Smooth muscle cell (in vitro differentiated cells): ENCODE results near the gene OPTN. TPM values are rescaled to one million over a fixed set of nuclear protein-coding genes. Genes with fewer than 3 reads are reported as not detected.

Experiments used
- DNase-seq: peaks from one replicate; lab custom pipeline; 2025; ENCODE audit not compliant: unreplicated experiment; lab: John Stamatoyannopoulos, UW
- H2AFZ ChIP-seq: fragments of 200-600 bp; sonication (generic); 2 replicates; pipeline ENCODE4 v1.6.0; 2016; ENCODE audit warnings: antibody characterized with exemption, low read depth, mild to moderate bottlenecking
- H3F3A ChIP-seq: fragments of 200-600 bp; sonication (generic); 2 replicates; pipeline ENCODE4 v1.6.0; 2017; ENCODE audit warnings: antibody characterized with exemption, low read depth
- H3K27ac ChIP-seq: fragments of 200-600 bp; sonication (generic); 2 replicates; pipeline ENCODE4 v1.5.1; 2016; ENCODE audit warnings: low read depth, mild to moderate bottlenecking
- H3K27me3 ChIP-seq: fragments of 200-600 bp; sonication (generic); 2 replicates; pipeline ENCODE4 v1.6.1; 2016; ENCODE audit warnings: low read depth, mild to moderate bottlenecking
- H3K36me3 ChIP-seq: fragments of 200-600 bp; sonication (generic); 2 replicates; pipeline ENCODE4 v1.5.1; 2016; ENCODE audit warnings: low read depth
- H3K4me1 ChIP-seq: fragments of 200-600 bp; sonication (generic); 2 replicates; pipeline ENCODE4 v1.5.1; 2016; ENCODE audit warnings: low read depth
- H3K4me2 ChIP-seq: fragments of 200-600 bp; sonication (generic); 2 replicates; pipeline ENCODE4 v1.6.0; 2016; ENCODE audit warnings: mild to moderate bottlenecking
- H3K4me3 ChIP-seq: fragments of 200-600 bp; sonication (generic); 2 replicates; pipeline ENCODE4 v1.5.1; 2016; ENCODE audit warnings: mild to moderate bottlenecking
- H3K79me2 ChIP-seq: fragments of 200-600 bp; sonication (generic); 2 replicates; pipeline ENCODE4 v1.6.0; 2016; ENCODE audit warnings: low read depth, mild to moderate bottlenecking
- H3K9ac ChIP-seq: fragments of 200-600 bp; sonication (generic); 2 replicates; pipeline ENCODE4 v1.6.0; 2016; ENCODE audit warnings: low read depth
- H3K9me3 ChIP-seq: fragments of 200-600 bp; sonication (generic); replicated peaks from 2 replicates; pipeline ENCODE4 v1.5.1; 2016; ENCODE audit warnings: low read depth
- H4K20me1 ChIP-seq: fragments of 200-600 bp; sonication (generic); 2 replicates; pipeline ENCODE4 v1.6.0; 2016; ENCODE audit warnings: low read depth
- WGBS: methylation state at CpG from one replicate; pipeline ENCODE4 v1.1.7; 2016; ENCODE audit warnings: low lambda C conversion rate; 5-methylcytosine and 5-hydroxymethylcytosine counted together
- polyA plus RNA-seq: library from polyadenylated mRNA; unstranded; fragments of >200 nt; fragmentation: Nextera tagmentation; extraction: Ambion mirVana; gene quantifications from 2 replicates; pipeline ENCODE4 v1.2.1, GENCODE V29; 2016
- total RNA-seq: library from RNA; depleted of rRNA; stranded (reverse); fragments of >200 nt; gene quantifications from 2 replicates; pipeline ENCODE4 v1.2.3, GENCODE V29; 2014
- TF ChIP-seq, protein P1 (sequence below): fragments of 200-600 bp; sonication (generic); IDR thresholded peaks from 2 replicates; pipeline ENCODE4 v1.5.1; 2017; ENCODE audit warnings: borderline replicate concordance, mild to moderate bottlenecking, antibody characterized with exemption; ENCODE audit not compliant: insufficient read depth, poor library complexity, severe bottlenecking

Gene OPTN
- total and polyA plus RNA-seq, 2 experiments from 2014 or later = 43.7 to 83.0 TPM

DNA sequence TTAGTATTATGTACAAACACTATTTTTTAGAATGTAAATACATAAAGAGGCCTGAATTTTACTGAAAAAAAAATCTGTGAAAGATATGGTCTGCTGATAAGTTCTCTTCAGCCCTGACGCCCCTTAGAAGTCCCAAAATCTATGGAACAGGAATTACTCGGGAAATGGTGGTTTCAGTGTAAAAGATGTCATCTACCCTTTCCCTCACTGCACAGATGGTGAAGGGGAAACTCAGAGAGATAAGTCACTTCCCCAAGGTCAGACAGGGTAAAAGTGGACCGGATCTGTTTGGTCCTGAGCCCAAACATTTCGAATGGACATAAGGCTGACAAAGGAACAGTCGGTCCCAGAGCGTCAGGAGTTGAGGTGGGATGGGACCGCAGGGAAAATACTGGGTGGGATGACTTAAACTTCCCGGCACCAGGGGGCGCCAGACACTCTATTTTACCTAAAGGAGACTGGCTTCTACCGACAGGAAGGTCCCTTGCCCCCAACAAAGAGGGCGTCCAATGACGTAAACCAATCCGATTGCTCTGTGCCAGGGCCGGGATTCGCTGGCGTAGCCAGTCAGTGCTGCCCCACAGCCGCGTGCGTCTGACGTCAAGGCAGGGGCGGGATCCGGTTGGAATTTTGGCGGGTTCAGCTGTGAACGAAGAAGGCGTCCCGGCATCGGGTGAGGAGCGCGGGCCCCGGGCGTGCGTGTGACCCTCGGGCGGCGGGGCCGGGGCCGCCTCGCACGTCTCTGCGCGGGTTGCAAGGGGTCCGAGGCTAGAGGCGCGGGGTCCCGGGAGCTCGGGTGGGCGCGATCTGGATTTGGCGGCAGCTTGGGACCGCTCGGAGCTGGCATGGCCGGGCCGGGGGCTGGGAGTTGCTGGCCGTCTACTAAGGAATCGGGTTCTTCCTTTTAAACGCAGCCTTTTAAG is 61.2 kb downstream of the OPTN start, which contains the start of gene MCM10:
Gene MCM10 (plus strand): TSS at position 625 of the 923 bp plus-strand sequence. CDS start 2,645 bp downstream, outside the sequence.
- peaks cover 10% of the 10 kb centered on the region for H3K4me1 ChIP-seq
- H3K36me3 ChIP-seq = no peaks in the 10 kb centered on the region
- H3K4me2 ChIP-seq = peak within 1 kb of the TSS; percentile 85
- H3F3A ChIP-seq = no peaks in the 10 kb centered on the region
- H3K9me3 ChIP-seq = no peaks in the 10 kb centered on the region
- 4% methylated on average over 56 of the region's 56 CpGs for WGBS
- peaks cover 8% of the 10 kb centered on the region for H3K79me2 ChIP-seq
- no peaks in the 10 kb centered on the region for H4K20me1 ChIP-seq
- H3K4me3 ChIP-seq = peak within 1 kb of the TSS; percentile 63
- no peak within 1 kb of the TSS for H3K27ac ChIP-seq
- H2AFZ ChIP-seq = peak within 1 kb of the TSS; percentile 98
- DNase-seq = peak; percentile 88
- H3K9ac ChIP-seq = peak within 1 kb of the TSS; percentile 51
- TF ChIP-seq, protein P1, sequence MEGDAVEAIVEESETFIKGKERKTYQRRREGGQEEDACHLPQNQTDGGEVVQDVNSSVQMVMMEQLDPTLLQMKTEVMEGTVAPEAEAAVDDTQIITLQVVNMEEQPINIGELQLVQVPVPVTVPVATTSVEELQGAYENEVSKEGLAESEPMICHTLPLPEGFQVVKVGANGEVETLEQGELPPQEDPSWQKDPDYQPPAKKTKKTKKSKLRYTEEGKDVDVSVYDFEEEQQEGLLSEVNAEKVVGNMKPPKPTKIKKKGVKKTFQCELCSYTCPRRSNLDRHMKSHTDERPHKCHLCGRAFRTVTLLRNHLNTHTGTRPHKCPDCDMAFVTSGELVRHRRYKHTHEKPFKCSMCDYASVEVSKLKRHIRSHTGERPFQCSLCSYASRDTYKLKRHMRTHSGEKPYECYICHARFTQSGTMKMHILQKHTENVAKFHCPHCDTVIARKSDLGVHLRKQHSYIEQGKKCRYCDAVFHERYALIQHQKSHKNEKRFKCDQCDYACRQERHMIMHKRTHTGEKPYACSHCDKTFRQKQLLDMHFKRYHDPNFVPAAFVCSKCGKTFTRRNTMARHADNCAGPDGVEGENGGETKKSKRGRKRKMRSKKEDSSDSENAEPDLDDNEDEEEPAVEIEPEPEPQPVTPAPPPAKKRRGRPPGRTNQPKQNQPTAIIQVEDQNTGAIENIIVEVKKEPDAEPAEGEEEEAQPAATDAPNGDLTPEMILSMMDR = peak; percentile 82
- H3K27me3 ChIP-seq = no peaks in the 10 kb centered on the region

DNA sequence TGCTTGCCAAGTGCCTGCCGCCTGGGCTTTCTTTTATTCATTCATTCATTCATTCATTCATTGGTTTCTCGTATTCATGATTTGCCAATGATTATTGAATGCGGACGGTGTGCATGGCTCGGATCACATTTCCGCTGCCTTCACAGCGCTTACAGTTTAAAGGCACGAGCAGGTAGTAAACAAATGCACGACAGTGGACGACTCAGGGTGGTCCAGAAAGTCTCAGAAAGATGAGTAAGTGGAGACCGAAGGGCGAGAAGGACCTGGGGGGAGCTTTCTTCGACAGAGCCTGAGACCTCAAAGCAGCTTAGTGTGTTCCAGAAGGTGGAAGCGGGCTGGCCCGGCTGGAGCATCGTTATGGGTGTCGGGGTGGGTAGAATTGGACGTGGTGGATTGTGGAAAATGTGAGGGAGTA is 61.9 kb downstream of the OPTN start:
- peak overlapping the region; percentile 82 for H2AFZ ChIP-seq

DNA sequence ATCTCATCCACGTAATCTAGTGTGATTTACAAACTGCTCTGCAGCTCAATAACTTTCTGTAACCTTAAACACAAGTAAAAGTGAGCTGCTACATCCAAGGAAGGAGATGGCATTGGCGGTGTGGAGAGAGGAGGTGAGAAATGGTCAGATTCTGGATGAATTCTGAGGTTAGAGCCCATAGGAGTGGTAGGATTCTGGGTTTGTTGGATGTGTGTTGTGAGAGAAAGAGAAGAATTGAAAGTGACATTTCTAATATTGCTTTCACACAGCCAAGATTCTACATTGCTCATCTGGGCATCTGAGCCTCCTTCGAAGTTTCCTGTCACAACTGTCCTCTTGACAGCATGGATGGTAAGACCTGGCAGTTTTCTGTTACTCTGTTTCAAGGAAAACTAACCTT is 63.9 kb downstream of the OPTN start:
- TF ChIP-seq, protein P1 = no peak
- H3K9me3 ChIP-seq = no peaks in the 10 kb centered on the region
- no peak overlapping the region for H3K27ac ChIP-seq
- H3K4me3 ChIP-seq = no peak overlapping the region
- no peak overlapping the region for H2AFZ ChIP-seq
- H3K4me2 ChIP-seq = no peak overlapping the region
- H3K27me3 ChIP-seq = no peaks in the 10 kb centered on the region
- H3K79me2 ChIP-seq = peaks cover 8% of the 10 kb centered on the region
- H3K36me3 ChIP-seq = no peaks in the 10 kb centered on the region
- peaks cover 10% of the 10 kb centered on the region for H3K4me1 ChIP-seq
- no peak overlapping the region for H3K9ac ChIP-seq
- H3F3A ChIP-seq = no peaks in the 10 kb centered on the region
- H4K20me1 ChIP-seq = no peaks in the 10 kb centered on the region
- 97% methylated on average over 3 of the region's 3 CpGs for WGBS
- no peak for DNase-seq

More for the DNA sequence above, 61.9 kb downstream of the OPTN start:
- Histone ChIP-seq H3K36me3 (no peaks in the 10 kb centered on the region), H3K4me2 (peak overlapping the region; percentile 85), H3K4me1 (peaks cover 10% of the 10 kb centered on the region), H3K9me3 (no peaks in the 10 kb centered on the region), H3F3A (no peaks in the 10 kb centered on the region), H3K27me3 (no peaks in the 10 kb centered on the region), H3K79me2 (peaks cover 8% of the 10 kb centered on the region), H3K4me3 (peak overlapping the region; percentile 63), H3K9ac (peak overlapping the region; percentile 47), H4K20me1 (no peaks in the 10 kb centered on the region), H3K27ac (no peak overlapping the region)
- no peak for DNase-seq
- TF ChIP-seq, protein P1 = no peak
- 4% methylated on average over 18 of the region's 18 CpGs for WGBS
